GM23248 (cell line): ENCODE results near the gene FUBP3.

Experiments
- EZH2 ChIP-seq: fragments of 200-600 bp; sonication (generic); IDR thresholded peaks from 2 replicates; pipeline ENCODE4 v1.6.1; 2018; ENCODE audit warnings: antibody characterized with exemption, mild to moderate bottlenecking; ENCODE audit not compliant: insufficient read depth, poor library complexity, severe bottlenecking
- EZH2phosphoT487 ChIP-seq: fragments of 200-600 bp; sonication (generic); IDR thresholded peaks from 2 replicates; pipeline ENCODE4 v1.6.1; 2018; ENCODE audit warnings: antibody characterized with exemption, moderate library complexity, mild to moderate bottlenecking, low read depth; ENCODE audit not compliant: insufficient read depth

DNA sequence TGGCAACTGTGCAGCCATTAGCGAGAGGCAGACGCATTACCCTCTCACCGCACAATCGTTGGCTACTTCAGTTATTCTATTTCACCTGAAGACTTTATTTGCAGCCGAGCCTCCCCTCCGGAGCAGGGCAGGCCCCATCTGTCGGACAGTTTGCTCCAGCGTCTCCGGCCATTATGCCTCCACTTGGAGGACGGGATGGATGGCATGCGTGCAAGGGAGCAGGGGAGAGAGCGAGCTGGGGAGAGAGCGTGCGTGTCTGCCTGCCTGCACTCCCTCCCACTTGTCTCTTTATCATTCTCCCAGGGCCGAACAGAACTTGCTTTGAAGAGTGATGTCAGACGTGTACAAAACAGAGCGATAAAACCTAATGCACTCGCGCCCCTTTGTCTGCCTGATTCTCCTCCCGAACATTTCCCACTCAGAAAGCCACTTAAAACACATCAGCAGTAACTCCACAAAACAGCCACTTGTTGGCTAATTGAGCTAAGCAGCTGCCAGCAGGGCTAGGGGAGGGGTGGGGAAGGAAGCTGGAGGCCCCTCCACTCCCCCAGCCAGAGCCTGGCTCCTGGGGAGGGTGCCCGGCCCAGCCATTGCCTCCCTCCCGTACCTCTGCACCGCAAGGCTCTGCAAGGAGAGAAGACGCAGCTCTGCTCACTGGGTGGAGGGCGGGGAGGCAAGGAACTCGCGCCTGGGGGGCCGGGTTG is 43.4 kb upstream of the FUBP3 start:
- TF ChIP-seq EZH2 (no peak), EZH2phosphoT487 (no peak)
